Progenitor cell of endocrine pancreas (in vitro differentiated cells): Measurements from ENCODE around the gene MACROD2. TPM values are rescaled to one million over a fixed set of nuclear protein-coding genes. Genes with fewer than 3 reads are reported as not detected.

Experiments
- DNase-seq: peaks from one replicate; pipeline ENCODE4 v3.0.0; 2021; ENCODE audit warnings: low spot score; ENCODE audit not compliant: unreplicated experiment
- H3K27ac Mint-ChIP-seq: 2 replicates; pipeline ENCODE4 v1.8.0; 2021; ENCODE audit warnings: mild to moderate bottlenecking, moderate library complexity, mixed read lengths
- H3K27me3 Mint-ChIP-seq: 2 replicates; pipeline ENCODE4 v1.8.0; 2021; ENCODE audit warnings: mixed read lengths
- H3K36me3 Mint-ChIP-seq: 2 replicates; pipeline ENCODE4 v1.8.0; 2022; ENCODE audit warnings: mixed read lengths; ENCODE audit not compliant: insufficient read depth
- H3K4me1 Mint-ChIP-seq: 2 replicates; pipeline ENCODE4 v1.8.0; 2021; ENCODE audit warnings: low read depth, mixed read lengths
- H3K4me3 Mint-ChIP-seq: 2 replicates; pipeline ENCODE4 v1.8.0; 2021; ENCODE audit warnings: low read depth, mild to moderate bottlenecking, moderate library complexity, mixed read lengths
- H3K9me3 Mint-ChIP-seq: 2 replicates; pipeline ENCODE4 v1.8.0; 2021; ENCODE audit warnings: low read depth, mixed read lengths
- CTCF ChIP-seq: fragments of 200-600 bp; sonication (generic); IDR thresholded peaks from one replicate; pipeline ENCODE4 v1.5.0; 2021; ENCODE audit warnings: antibody characterized with exemption, mild to moderate bottlenecking; ENCODE audit not compliant: unreplicated experiment
- total RNA-seq: library from RNA; stranded (reverse); gene quantifications from 2 replicates; pipeline ENCODE4 v1.2.1, GENCODE V29; 2021

MACROD2 gene
- total RNA-seq, 1 donor from 2014 or later, result 7.6 TPM

GRCh38 chr20:14845199-14846160 lies 850.2 kb downstream of the MACROD2 start:
- Mint-ChIP-seq H3K27me3 (no peaks in the 10 kb centered on the region), H3K36me3 (no peaks in the 10 kb centered on the region), H3K27ac (no peak overlapping the region), H3K4me3 (no peak overlapping the region), H3K9me3 (no peaks in the 10 kb centered on the region), H3K4me1 (peaks cover 15% of the 10 kb centered on the region)
- DNase-seq, result no peak
- no peak for TF ChIP-seq CTCF

- Mint-ChIP-seq H3K27ac (no peak overlapping the region), H3K4me1 (peaks cover 11% of the 10 kb centered on the region), H3K4me3 (no peak overlapping the region), H3K36me3 (no peaks in the 10 kb centered on the region), H3K9me3 (no peaks in the 10 kb centered on the region), H3K27me3 (no peaks in the 10 kb centered on the region)
- no peak for DNase-seq
- TF ChIP-seq CTCF, result no peak
Observed at GRCh38 chr20:14848806-14849205, 853.5 kb downstream of the MACROD2 start.

GRCh38 chr20:14853079-14853478 lies 857.8 kb downstream of the MACROD2 start:
- DNase-seq, result no peak
- H3K27ac Mint-ChIP-seq, result no peak overlapping the region
- TF ChIP-seq CTCF, result no peak
- H3K4me3 Mint-ChIP-seq, result no peak overlapping the region
- H3K4me1 Mint-ChIP-seq, result peaks cover 11% of the 10 kb centered on the region
- H3K9me3 Mint-ChIP-seq, result no peaks in the 10 kb centered on the region
- H3K36me3 Mint-ChIP-seq, result no peaks in the 10 kb centered on the region
- H3K27me3 Mint-ChIP-seq, result no peaks in the 10 kb centered on the region

- DNase-seq, result no peak
Observed at GRCh38 chr20:14855171-14855570, 859.9 kb downstream of the MACROD2 start.

GRCh38 chr20:14859627-14860026 lies 864.3 kb downstream of the MACROD2 start:
- H3K36me3 Mint-ChIP-seq, result no peaks in the 10 kb centered on the region
- H3K4me1 Mint-ChIP-seq, result peaks cover 3% of the 10 kb centered on the region
- no peak overlapping the region for H3K27ac Mint-ChIP-seq
- H3K4me3 Mint-ChIP-seq, result no peak overlapping the region
- no peaks in the 10 kb centered on the region for H3K27me3 Mint-ChIP-seq
- no peak for TF ChIP-seq CTCF
- no peaks in the 10 kb centered on the region for H3K9me3 Mint-ChIP-seq
- no peak for DNase-seq

More at GRCh38 chr20:14855171-14855570, 859.9 kb downstream of the MACROD2 start:
- TF ChIP-seq CTCF, result no peak
- Mint-ChIP-seq H3K4me3 (no peak overlapping the region), H3K27ac (no peak overlapping the region), H3K9me3 (no peaks in the 10 kb centered on the region), H3K27me3 (no peaks in the 10 kb centered on the region), H3K4me1 (no peaks in the 10 kb centered on the region), H3K36me3 (no peaks in the 10 kb centered on the region)
